Motor neuron (in vitro differentiated cells): ENCODE results near the gene HOXC9. TPM values are rescaled to one million over a fixed set of nuclear protein-coding genes. Genes with fewer than 3 reads are reported as not detected.

ENCODE experiments used
- ATAC-seq, 8 experiments: fragments of 200-7000 bp; cut with Tn5 transposase; replicated peaks in 6 of 8; 2 replicates each; pipeline ENCODE4 v1.8.0; 2021; ENCODE audit warnings: mild to moderate bottlenecking in 8 of 8, moderate library complexity in 8 of 8
- H3K27ac ChIP-seq, 2 donors: fragments of 250-450 bp; sonication (Bioruptor Pico); 2 replicates each; pipeline ENCODE4 v1.9.0; 2021; ENCODE audit warnings: antibody characterized with exemption in 2 of 2, mild to moderate bottlenecking in 2 of 2, moderate library complexity in 1 of 2
- H3K4me1 ChIP-seq, 2 donors: fragments of 250-450 bp; sonication (Bioruptor Pico); replicated peaks in 1 of 2; 2 replicates each; pipeline ENCODE4 v1.6.1; 2021; ENCODE audit warnings: antibody characterized with exemption in 2 of 2, mild to moderate bottlenecking in 2 of 2, moderate library complexity in 1 of 2
- H3K4me3 ChIP-seq, 5 donors: fragments of 250-450 bp; sonication (Bioruptor Pico); 2 replicates each; pipeline ENCODE4 v1.9.0; 2021; ENCODE audit warnings: antibody characterized with exemption in 5 of 5, mild to moderate bottlenecking in 5 of 5, moderate library complexity in 4 of 5
- WGBS, 10 experiments: fragments of 450-650 bp; shearing (Covaris generic); methylation state at CpG; one replicate each; pipeline ENCODE4 v1.0.0; 2022; 5-methylcytosine and 5-hydroxymethylcytosine counted together
- in situ Hi-C, 9 experiments: fragments of 400-800 bp; cut with MboI; loops; one replicate each; pipeline ENCODE4 v1.15.0; 2021; ENCODE audit warnings: low sequenced_read_pairs in 9 of 9, low pct_unique_long_range_greater_than_20kb in 2 of 9; ENCODE audit not compliant: unreplicated experiment in 9 of 9
- total RNA-seq, 8 experiments: library from RNA; unstranded; fragments of 300-600 nt; gene quantifications; 2 replicates each; pipeline versions ENCODE4 v1.2.3 to v1.2.4, GENCODE V29; 2022

The HOXC9 gene
- total RNA-seq, 8 experiments from 2014 or later, result 1.2 to 21.2 (median 2.3) TPM

- in situ Hi-C loops, result loop anchor here in 4 of 9 experiments (10.0 to 25.0 kb wide), 3 partner anchors 199 to 382 kb away; partner anchors contain the start of genes GPR84 (in 2 of the 4) and ZNF385A (in 1 of the 4)
- ATAC-seq, result peak in 2 of 8 experiments; percentile 4 to 6
Measured at GRCh38 chr12:54005531-54005852, 5.5 kb downstream of the HOXC9 start.

GRCh38 chr12:54005853-54006558 is 6.0 kb downstream of the HOXC9 start:
- Histone ChIP-seq H3K4me3 (peak overlapping the region in 2 of 5 donors; percentile 5 to 19), H3K27ac (no peak overlapping the region), H3K4me1 (peaks cover 10 to 13% of the 10 kb centered on the region in 2 donors)
- WGBS, 10 experiments, result 2 to 53% (median 12%) methylated on average over 3 to 25 of the region's 39 CpGs; no CpG with 5 or more reads in 2 of the 10 experiments
- peak; percentile 57 to 87 (median 74) for ATAC-seq
- in situ Hi-C loops, result loop anchor here in 4 of 9 experiments (10.0 to 25.0 kb wide), 3 partner anchors 199 to 381 kb away; partner anchors contain the start of genes GPR84 (in 2 of the 4) and ZNF385A (in 1 of the 4)

More at GRCh38 chr12:54005531-54005852, 5.5 kb downstream of the HOXC9 start:
- Histone ChIP-seq H3K27ac (no peak overlapping the region), H3K4me1 (peaks cover 10 to 16% of the 10 kb centered on the region in 2 donors), H3K4me3 (no peak overlapping the region)
- WGBS, 10 experiments, result 0 to 52% (median 6%) methylated on average over 1 to 16 of the region's 26 CpGs; no CpG with 5 or more reads in 1 of the 10 experiments

- no peak overlapping the region for H3K27ac ChIP-seq
- ATAC-seq, result no peak
- 10 to 100% (median 26%) methylated on average over 1 to 8 of the region's 22 CpGs; no CpG with 5 or more reads in 4 of the 10 experiments for WGBS, 10 experiments
- no peak overlapping the region for H3K4me3 ChIP-seq
- H3K4me1 ChIP-seq, result peaks cover 10 to 13% of the 10 kb centered on the region in 2 donors
- in situ Hi-C loops, result loop anchor here in 4 of 9 experiments (10.0 to 25.0 kb wide), 3 partner anchors 198 to 381 kb away; partner anchors contain the start of genes GPR84 (in 2 of the 4) and ZNF385A (in 1 of the 4)
Measured at GRCh38 chr12:54006559-54007220, 6.7 kb downstream of the HOXC9 start.

GRCh38 chr12:54007538-54008259 is 7.7 kb downstream of the HOXC9 start:
- Histone ChIP-seq H3K4me1 (peaks cover 10 to 13% of the 10 kb centered on the region in 2 donors), H3K27ac (no peak overlapping the region), H3K4me3 (no peak overlapping the region)
- WGBS, 10 experiments, result 40 to 100% (median 58%) methylated on average over 1 to 2 of the region's 2 CpGs; no CpG with 5 or more reads in 6 of the 10 experiments
- in situ Hi-C loops, result loop anchor here in 4 of 9 experiments (10.0 to 25.0 kb wide), 3 partner anchors 197 to 380 kb away; partner anchors contain the start of genes GPR84 (in 2 of the 4) and ZNF385A (in 1 of the 4)
- peak in 1 of 8 experiments; percentile 4 for ATAC-seq

GRCh38 chr12:54008260-54008552 is 8.2 kb downstream of the HOXC9 start:
- no peak for ATAC-seq
- Histone ChIP-seq H3K27ac (no peak overlapping the region), H3K4me3 (peak overlapping the region in 1 of 5 donors; percentile 51), H3K4me1 (peaks cover 10 to 13% of the 10 kb centered on the region in 2 donors)
- in situ Hi-C loops, result loop anchor here in 4 of 9 experiments (10.0 to 25.0 kb wide), 3 partner anchors 197 to 379 kb away; partner anchors contain the start of genes GPR84 (in 2 of the 4) and ZNF385A (in 1 of the 4)
- WGBS, 10 experiments, result 29 to 57% (median 38%) methylated on average over 1 to 2 of the region's 2 CpGs; no CpG with 5 or more reads in 6 of the 10 experiments

GRCh38 chr12:54009171-54010052 is 9.5 kb downstream of the HOXC9 start:
- Histone ChIP-seq H3K4me1 (peaks cover 10 to 13% of the 10 kb centered on the region in 2 donors), H3K4me3 (peak overlapping the region; percentile 18 to 51 (median 28)), H3K27ac (no peak overlapping the region)
- in situ Hi-C loops, result loop anchor here in 4 of 9 experiments (10.0 to 25.0 kb wide), 3 partner anchors 195 to 378 kb away; partner anchors contain the start of genes GPR84 (in 2 of the 4) and ZNF385A (in 1 of the 4)
- 0 to 7% (median 6%) methylated on average over 3 to 12 of the region's 51 CpGs; no CpG with 5 or more reads in 6 of the 10 experiments for WGBS, 10 experiments
- ATAC-seq, result peak; percentile 16 to 71 (median 65)

- peaks cover 10 to 13% of the 10 kb centered on the region in 2 donors for H3K4me1 ChIP-seq
- in situ Hi-C loops, result loop anchor here in 3 of 9 experiments (25.0 kb wide), 2 partner anchors 352 to 377 kb away; partner anchors contain the start of genes GPR84 (in 2 of the 3) and ZNF385A (in 1 of the 3)
- WGBS, 10 experiments, result 0 to 59% (median 19%) methylated on average over 1 to 8 of the region's 10 CpGs; no CpG with 5 or more reads in 4 of the 10 experiments
- no peak overlapping the region for H3K27ac ChIP-seq
- H3K4me3 ChIP-seq, result peak overlapping the region in 2 of 5 donors; percentile 45 to 51
- ATAC-seq, result no peak
Measured at GRCh38 chr12:54010053-54010971, 10.4 kb downstream of the HOXC9 start.

- peak overlapping the region in 1 of 5 donors; percentile 5 for H3K4me3 ChIP-seq
- in situ Hi-C loops, result loop anchor here in 3 of 9 experiments (25.0 kb wide), 2 partner anchors 351 to 376 kb away; partner anchors contain the start of genes GPR84 (in 2 of the 3) and ZNF385A (in 1 of the 3)
- ATAC-seq, result no peak
- 2 to 34% (median 15%) methylated on average over 5 to 13 of the region's 17 CpGs for whole genome bisulfite sequencing, 10 experiments
- H3K4me1 ChIP-seq, result peaks cover 9 to 12% of the 10 kb centered on the region in 2 donors
- no peak overlapping the region for H3K27ac ChIP-seq
Measured at GRCh38 chr12:54010972-54011664, 11.2 kb downstream of the HOXC9 start.

GRCh38 chr12:54011665-54012532 is 11.9 kb downstream of the HOXC9 start:
- no peak overlapping the region for H3K4me3 ChIP-seq
- WGBS, 10 experiments, result 16 to 76% (median 52%) methylated on average over 3 to 14 of the region's 14 CpGs
- in situ Hi-C loops, result loop anchor here in 3 of 9 experiments (25.0 kb wide), 2 partner anchors 350 to 375 kb away; partner anchors contain the start of genes GPR84 (in 2 of the 3) and ZNF385A (in 1 of the 3)
- H3K4me1 ChIP-seq, result peaks cover 3 to 11% of the 10 kb centered on the region in 2 donors
- no peak overlapping the region for H3K27ac ChIP-seq
- no peak for ATAC-seq
